ENCODE data around the gene LRRC38.

GRCh38 chr1:13465515-13465914 is 48.3 kb downstream of the LRRC38 start:
- no peak for TF ChIP-seq CTCF (conservative IDR thresholded peaks at IDR 0.05)
- TF ChIP-seq ZFX (IDR thresholded peaks at IDR 0.05), result no peak
